Ovary (tissue), 1 donor: ENCODE measurements around the gene SLC35D1.

Experiments used
- EP300 ChIP-seq: sonication (generic); formaldehyde crosslinking; IDR thresholded peaks from one replicate; pipeline ENCODE4 v1.6.1; 2017; ENCODE audit warnings: antibody characterized with exemption
- POLR2A ChIP-seq: fragments of 450-650 bp; IDR thresholded peaks from one replicate; pipeline ENCODE4 v1.6.1; 2017; ENCODE audit warnings: antibody characterized with exemption, mild to moderate bottlenecking, moderate library complexity

DNA sequence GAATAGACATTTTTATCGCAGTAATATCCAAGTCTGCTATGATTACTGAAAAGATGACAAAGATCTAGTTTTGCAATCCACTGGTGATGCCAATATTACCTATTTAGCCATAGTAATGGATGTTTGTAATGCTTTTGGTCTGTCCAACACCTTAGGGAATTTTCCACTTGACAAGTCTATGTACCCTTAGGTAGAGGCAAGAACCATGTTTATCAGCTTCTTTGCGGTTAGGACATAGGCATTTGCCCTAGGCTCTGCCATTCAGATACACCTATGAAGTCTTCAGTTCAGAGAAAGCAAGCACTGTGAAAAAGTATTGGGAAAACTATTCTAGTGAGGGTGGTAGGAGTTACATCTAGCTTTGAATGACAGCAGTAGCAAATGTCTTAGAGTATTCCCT lies 40.2 kb upstream of the SLC35D1 start:
- TF ChIP-seq POLR2A: no peak
- no peak for TF ChIP-seq EP300
